Cerebellar nuclear complex (tissue), 1 donor: Measurements from ENCODE around the gene LZTR1.
"Not testable (repeated sequence)": the region's sequence is repeated elsewhere in the genome, so short reads cannot be mapped to it uniquely, and the experiment has no call there.

Source experiments
- DNase-seq, 2 experiments: peaks; one replicate each; lab custom pipeline; 2025; lab: John Stamatoyannopoulos, UW

LZTR1 gene

DNA sequence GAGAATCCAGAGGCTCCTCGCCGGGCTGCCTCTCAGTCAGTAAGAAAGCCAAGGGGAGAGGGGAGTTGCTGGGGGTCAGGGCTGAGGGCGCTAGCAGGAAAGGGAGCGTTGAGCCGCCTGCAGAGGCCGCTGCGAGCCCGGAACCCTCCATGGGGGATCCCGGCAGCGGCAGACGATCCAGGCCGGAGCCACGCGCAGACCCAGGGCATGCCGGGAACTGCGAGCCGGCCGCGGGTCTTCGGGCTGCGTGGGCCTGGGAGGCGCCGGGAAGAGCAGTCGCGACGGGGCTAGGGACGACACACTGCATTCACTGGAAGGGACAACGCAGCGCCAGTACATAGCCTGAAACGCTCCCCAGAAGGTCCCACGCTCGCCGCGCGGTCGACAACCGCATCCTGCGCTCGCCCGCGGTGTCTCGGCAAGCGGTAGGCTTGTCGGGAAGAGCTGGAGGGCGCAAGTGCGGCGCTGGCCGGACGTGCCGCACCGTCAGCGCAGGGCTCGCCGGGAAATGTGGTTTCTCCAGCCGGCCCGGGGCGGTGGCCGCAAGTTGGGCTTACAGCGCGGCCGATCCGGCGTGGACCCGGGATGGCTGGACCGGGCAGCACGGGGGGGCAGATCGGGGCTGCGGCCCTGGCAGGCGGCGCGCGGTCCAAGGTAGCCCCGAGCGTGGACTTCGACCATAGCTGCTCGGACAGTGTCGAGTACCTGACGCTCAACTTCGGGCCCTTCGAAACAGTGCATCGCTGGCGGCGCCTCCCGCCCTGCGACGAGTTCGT, at the start of gene LZTR1:
Gene LZTR1, plus strand, starts transcription at position 511 of the 776 bp plus-strand sequence. Its CDS starts 75 bp downstream, at position 586.
- peak in 1 of 2 experiments; percentile 55 for DNase-seq

DNA sequence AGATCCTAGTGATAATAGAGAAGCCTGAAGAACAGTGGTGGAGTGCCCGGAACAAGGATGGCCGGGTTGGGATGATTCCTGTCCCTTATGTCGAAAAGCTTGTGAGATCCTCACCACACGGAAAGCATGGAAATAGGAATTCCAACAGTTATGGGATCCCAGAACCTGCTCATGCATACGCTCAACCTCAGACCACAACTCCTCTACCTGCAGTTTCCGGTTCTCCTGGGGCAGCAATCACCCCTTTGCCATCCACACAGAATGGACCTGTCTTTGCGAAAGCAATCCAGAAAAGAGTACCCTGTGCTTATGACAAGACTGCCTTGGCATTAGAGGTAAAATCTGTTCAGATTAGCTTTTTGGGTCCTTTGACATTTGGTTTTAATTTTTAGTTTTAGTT, 48.2 kb upstream of the LZTR1 start:
- no peak for DNase-seq

DNA sequence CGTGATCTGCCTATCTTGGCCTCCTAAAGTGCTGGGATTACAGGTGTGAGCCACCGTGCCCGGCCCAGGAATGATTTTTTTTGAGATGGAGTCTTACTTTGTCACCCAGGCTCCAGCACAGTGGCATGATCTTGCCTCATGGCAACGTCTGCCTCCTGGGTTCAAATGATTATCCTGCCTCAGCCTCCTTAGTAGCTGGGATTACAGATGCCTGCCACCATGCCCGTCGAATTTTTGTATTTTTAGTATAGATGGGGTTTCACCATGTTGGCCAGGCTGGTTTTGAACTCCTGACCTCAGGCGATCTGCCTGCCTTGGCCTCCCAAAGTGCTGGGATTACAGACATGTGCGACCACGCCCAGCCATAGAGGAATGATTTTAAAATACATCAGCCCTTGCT, 47.0 kb upstream of the LZTR1 start:
- DNase-seq = not testable (repeated sequence)

DNA sequence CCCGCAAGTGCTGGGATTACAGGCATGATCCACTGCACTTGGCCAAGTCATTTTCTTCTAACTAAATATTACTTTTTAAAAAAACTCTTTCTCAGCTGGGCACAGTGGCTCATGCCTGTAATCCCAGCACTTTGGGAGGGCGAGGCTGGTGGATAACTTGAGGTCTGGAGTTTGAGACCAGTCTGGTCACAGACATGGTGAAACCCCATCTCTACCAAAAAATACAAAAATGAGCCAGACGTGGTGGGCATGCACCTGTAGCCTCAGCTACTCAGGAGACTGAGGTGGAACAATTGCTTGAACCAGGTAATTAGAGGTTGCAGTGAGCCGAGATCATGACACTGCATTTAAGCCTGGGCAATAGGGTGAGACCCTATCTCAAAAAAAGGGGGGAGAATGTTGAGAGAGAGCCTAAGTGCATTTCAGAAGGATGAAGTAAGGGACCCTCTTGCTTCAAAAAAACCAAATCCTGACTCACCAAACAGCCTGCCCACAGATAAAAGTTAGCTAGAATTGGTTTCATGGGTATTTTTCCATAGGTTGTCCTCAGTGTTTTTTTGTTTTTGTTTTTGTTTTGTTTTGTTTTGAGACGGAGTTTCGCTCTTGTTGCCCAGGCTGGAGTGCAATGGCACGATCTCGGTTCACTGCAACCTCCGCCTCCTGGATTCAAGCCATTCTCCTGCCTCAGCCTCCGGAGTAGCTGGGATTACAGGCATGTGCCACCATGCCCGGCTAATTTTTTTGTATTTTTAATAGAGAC, 46.1 kb upstream of the LZTR1 start:
- DNase-seq = not testable (repeated sequence)

- no peak for DNase-seq
Observed at GRCh38 chr22:20937031-20937793, 44.9 kb upstream of the LZTR1 start.

DNA sequence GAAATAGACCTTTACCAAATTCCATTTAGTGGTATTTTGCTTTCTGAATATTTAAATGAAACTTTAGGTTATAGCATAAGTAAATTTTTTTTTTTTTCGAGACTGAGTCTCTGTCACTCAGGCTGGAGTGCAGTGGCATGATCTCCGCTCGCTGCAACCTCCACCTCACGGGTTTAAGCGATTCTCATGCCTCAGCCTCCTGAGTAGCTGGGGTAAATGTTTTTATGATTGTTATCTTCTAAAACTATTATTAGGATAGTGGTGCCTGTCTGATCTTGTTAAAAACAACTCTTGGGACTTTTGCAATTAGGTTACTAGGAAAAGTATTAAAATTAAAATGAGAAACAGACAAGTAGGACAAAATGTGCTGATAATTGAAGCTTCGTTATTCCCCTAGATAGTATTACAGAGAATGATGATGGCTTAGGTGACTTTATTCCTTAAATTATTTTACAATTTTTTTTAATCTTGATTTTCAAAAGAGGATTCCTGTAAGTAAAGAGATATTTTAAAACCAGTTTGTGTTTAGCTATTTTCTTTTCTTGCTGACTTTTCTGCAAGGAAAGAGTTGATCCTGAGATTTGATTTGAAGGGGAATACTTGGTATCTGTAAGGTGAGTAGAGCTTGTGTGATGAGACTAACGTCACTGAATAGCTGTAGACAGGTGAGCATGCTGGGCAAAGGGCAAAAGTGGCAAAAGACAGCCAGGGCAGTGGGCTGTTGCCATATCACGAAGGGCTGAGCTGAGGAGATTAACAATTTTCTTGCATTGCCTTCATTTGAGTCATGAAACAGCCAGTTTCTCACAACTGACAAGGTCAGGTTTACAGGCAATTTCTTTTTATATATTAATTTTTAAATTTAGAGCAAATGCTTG, 44.1 kb upstream of the LZTR1 start:
- DNase-seq = no peak

DNA sequence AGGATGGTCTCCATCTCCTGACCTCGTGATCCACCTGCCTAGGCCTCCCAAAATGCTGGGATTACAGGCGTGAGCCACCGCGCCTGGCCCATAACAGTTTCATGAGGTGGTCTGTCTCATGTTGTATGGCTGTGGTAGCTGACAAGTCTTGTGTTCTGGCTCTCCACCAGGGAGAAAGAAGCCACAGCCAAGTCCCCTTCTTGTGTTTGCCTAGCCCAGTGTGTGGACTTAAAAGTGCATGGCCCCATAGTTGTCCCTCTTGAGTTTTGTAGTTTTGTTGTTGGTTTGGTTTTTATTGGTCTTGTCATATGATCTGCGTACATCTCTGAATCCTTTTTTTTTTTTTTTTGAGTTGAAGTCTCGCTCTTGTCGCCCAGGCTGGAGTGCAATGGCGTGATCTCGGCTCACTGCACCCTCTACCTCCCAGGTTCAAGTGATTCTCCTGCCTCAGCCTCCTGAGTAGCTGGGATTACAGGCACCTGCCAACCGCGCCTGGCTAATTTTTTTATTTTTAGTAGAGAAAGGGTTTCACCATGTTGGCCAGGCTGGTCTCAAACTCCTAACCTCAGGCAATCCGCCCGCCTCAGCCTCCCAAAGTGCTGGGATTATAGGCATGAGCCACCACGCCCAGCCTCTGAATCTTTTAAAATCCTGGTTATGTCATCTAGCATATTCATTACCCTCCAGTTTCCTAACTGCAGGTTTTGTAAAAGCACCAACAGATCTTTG, 42.5 kb upstream of the LZTR1 start:
- DNase-seq = not testable (repeated sequence)

DNA sequence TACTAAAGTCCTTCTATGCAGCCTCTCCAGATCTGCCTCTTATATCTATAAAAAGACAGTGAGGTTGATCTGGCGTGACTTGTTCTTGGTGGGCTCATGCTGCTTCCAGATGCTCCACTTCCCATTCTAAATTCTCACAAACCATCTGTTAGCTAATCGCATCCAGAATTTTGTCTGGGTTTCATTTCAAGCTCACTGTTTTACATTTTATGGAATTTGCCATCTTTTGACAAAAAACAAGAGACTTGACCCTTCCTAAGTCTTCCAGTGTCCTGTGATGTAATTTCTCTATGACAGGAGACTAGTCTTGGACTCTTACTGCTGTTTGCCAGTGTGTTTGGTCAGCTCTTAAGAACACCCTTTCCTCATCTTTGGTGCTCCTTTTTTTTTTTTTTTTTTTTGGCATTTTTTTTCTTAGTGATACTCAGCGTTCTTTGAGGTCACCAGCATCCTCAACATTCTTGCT, 41.9 kb upstream of the LZTR1 start:
- DNase-seq = peak in 1 of 2 experiments; percentile 30

GRCh38 chr22:20940904-20941385, 41.2 kb upstream of the LZTR1 start:
- no peak for DNase-seq

DNA sequence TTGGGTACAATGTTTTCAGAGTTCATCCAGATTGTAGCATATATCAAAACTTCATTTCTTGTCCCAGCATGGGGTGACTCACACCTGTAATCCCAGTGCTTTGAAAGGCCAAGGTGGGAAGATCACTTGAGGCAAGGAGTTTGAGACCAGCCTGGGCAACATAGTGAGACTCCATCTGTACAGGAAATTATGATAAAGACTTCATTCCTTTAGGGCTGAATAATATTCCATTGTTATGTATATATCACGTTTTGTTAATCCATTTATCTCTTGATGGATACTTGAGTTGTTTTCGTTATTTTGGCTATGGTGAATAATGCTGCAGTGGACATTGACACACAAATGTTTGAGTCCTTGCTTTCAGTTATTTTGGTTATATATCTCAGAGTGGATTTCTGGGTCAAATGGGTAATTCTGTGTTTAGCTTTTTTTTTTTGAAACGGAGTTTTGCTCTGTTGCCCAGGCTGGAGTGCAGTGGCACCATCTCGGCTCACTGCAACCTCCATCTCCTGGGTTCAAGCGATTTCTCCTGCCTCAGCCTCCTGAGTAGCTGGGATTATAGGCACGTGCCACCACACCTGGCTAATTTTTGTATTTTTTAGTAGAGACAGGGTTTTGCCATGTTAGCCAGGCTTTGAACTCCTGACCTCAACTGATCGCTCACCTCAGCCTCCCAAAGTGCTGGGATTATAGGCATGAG, 39.7 kb upstream of the LZTR1 start:
- DNase-seq = not testable (repeated sequence)

GRCh38 chr22:20943104-20943933, 38.8 kb upstream of the LZTR1 start:
- no peak for DNase-seq

- DNase-seq = no peak
Observed at GRCh38 chr22:20944042-20944441, 38.1 kb upstream of the LZTR1 start.

DNA sequence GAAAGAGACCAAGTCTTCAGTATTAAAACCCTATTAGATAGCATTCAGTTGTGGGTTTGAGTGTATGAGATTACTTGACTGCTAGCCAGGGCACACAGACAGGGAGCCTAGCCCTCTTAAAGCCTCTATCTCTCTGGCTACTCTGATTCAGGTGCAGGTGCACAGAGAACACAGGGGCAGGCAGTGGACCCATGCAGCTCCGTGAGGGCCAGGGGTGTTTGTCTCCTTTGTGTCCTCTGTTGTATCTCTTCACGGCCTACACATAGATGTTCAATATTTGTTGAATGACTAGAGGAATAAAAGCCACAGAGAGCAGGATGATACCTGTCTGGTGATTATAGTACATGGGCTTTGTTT, 36.5 kb upstream of the LZTR1 start:
- no peak for DNase-seq

DNA sequence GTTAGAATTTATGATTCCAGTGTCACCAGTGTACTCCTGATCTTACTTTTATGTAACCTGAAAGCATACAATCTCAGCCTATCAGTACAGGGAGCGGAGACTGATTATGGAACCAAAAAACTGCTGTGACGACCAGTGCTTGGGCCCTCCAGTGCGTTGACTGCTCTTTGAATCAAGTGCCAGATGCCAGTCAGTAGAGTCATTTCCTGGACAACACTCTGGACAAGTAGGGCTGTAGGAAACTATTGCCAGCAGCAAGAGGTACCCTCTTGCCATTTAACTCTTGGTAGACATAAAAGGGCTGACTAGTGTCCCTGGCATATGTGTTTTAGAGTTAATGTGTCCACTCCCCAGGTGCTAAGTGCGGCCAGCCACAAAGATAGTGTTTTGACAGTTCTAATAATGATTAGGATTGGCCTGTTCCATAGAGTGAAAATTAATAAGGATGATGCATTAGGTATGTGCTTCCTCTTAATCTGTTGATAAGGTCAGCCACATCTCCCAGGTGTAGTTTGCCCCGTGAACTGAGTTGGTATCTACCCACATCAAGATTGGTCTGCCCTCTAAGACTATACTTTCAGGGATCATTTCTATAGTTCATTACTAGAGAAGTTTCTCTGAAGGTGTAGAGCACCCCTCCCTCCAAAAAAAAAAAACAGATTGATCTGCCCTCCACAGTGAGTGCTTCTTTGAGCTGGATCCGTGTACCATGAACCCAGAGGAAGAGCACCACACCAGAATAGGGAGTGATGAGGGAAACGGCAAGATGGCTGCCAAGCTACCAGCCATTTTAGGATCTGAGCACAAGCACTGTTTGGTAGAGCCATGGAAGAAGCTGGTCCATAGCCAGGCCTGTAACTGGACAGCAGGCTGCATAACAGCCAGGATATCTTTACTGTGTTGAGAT, 35.8 kb upstream of the LZTR1 start:
- no peak for DNase-seq

- no peak for DNase-seq
Observed at GRCh38 chr22:20946991-20947390, 35.1 kb upstream of the LZTR1 start.

DNA sequence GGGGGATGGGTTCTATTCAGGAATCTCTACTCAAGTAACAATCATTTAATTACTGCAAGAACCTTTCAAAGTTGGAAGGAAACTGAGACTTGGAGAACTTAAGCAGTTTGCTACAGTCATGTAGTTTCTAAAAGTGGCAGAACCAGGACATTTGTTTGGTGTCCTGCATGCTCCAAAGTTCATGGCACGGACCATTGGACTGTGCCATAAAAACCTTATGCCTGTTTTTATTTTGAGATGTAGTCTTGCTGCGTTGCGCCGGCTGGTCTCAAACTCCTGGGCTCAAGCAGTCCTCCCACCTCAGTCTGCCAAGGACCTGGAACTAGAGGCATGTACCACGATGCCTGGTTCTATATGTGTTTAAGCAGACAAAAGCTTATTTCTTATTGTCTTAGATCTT, 33.6 kb upstream of the LZTR1 start:
- no peak for DNase-seq

DNA sequence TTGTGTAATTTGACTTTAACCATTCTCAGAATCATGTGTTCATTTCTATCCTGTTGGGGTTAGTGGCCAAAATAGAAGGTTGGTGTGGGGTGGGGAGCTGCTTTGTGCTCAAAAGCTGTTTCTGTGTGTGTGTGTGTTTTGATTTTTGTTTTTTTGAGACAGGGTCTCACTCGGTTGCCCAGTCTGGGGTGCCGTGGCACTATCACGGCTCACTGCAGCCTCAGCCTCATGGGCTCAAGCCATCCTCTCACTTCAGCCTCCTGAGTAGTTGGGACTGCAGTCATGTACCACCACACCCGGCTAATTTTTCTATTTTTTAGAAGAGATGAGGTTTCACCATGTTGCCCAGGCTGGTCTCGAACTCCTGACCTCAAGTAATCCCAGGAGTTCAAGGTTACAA, 33.1 kb upstream of the LZTR1 start:
- no peak for DNase-seq

- DNase-seq = no peak
Observed at GRCh38 chr22:20949698-20950183, 32.4 kb upstream of the LZTR1 start.
